ENCODE measurements around the gene SYT13. TPM values are rescaled to one million over a fixed set of nuclear protein-coding genes. Genes with fewer than 3 reads are reported as not detected.

Gene SYT13
- total and polyA plus RNA-seq, 9 donors, result 0.13 to 1.0 (median 0.43) TPM; not detected in 4

DNA sequence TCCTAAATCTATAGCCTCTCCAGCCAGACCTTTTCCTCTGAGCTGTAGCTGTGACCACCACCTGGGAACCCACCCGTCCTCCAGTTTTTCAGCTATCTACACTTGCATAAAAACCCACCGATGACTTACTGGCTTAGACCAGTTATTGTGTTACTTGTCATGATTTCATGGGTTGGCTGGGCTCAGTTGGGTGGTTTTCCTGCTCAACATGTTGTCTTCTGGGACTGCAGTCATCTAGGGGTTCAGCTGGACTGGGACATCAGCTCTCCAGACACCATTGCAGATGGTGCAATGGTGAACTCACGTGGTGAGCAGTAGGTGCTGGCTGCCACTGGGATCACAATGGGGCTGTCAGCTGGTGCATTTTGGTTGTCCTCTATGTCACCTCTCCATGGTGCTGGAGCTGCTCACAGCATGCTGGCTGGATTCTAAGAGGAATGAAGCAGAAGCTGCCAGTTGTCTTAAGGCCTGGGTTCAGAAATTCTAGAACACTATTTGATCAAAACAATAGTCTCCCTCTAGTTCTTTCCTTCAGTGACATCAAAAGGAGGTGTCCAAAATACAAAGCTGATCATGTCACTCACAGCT, 1.3 kb upstream of the SYT13 start:
- Histone ChIP-seq H3K9me3 (peaks cover 0 to 7% of the 10 kb centered on the region in 2 donors), H3K27me3 (no peaks in the 10 kb centered on the region), H3K4me1 (ENCODE audit: insufficient read depth) (peaks cover 2% of the 10 kb centered on the region), H3K36me3 (no peaks in the 10 kb centered on the region), H3K27ac (no peak overlapping the region), H3K4me3 (no peak overlapping the region)
- 63 to 88% (median 65%) methylated on average over 3 of the region's 3 CpGs for WGBS, 3 donors
- no peak for DNase-seq
- TF ChIP-seq CTCF (IDR thresholded peaks at IDR 0.05) (no peak), POLR2A (IDR thresholded peaks at IDR 0.05) (no peak), EP300 (IDR thresholded peaks at IDR 0.05) (no peak)
- intact Hi-C loops (cut with DNase I), result no loop called here

GRCh38 chr11:45285250-45285828, 802 bp downstream of the SYT13 start:
- H3K27me3 ChIP-seq, result no peaks in the 10 kb centered on the region
- no peak overlapping the region for H3K27ac ChIP-seq
- no peak overlapping the region for H3K4me3 ChIP-seq
- 8 to 15% (median 12%) methylated on average over 13 of the region's 13 CpGs for WGBS, 3 donors
- peaks cover 2% of the 10 kb centered on the region for H3K4me1 ChIP-seq (ENCODE audit: insufficient read depth)
- no peaks in the 10 kb centered on the region for H3K36me3 ChIP-seq
- intact Hi-C loops (cut with DNase I), result no loop called here
- peaks cover 0 to 7% of the 10 kb centered on the region in 2 donors for H3K9me3 ChIP-seq
- TF ChIP-seq EP300 (IDR thresholded peaks at IDR 0.05) (no peak), CTCF (IDR thresholded peaks at IDR 0.05) (no peak), POLR2A (IDR thresholded peaks at IDR 0.05) (no peak)
- DNase-seq, result no peak

GRCh38 chr11:45282081-45282480, 4.1 kb downstream of the SYT13 start:
- H3K27me3 ChIP-seq, result no peaks in the 10 kb centered on the region
- no peak overlapping the region for H3K4me3 ChIP-seq
- no peak for TF ChIP-seq EP300 (IDR thresholded peaks at IDR 0.05)
- no peak for TF ChIP-seq POLR2A (IDR thresholded peaks at IDR 0.05)
- no peak for TF ChIP-seq CTCF (IDR thresholded peaks at IDR 0.05)
- no peaks in the 10 kb centered on the region for H3K36me3 ChIP-seq
- no peak for DNase-seq
- 72 to 92% (median 88%) methylated on average over 6 of the region's 6 CpGs for WGBS, 3 donors
- no peak overlapping the region for H3K27ac ChIP-seq
- peaks cover 0 to 1% of the 10 kb centered on the region in 2 donors for H3K9me3 ChIP-seq
- H3K4me1 ChIP-seq (ENCODE audit: insufficient read depth), result peaks cover 2% of the 10 kb centered on the region
- intact Hi-C loops (cut with DNase I), result no loop called here

DNA sequence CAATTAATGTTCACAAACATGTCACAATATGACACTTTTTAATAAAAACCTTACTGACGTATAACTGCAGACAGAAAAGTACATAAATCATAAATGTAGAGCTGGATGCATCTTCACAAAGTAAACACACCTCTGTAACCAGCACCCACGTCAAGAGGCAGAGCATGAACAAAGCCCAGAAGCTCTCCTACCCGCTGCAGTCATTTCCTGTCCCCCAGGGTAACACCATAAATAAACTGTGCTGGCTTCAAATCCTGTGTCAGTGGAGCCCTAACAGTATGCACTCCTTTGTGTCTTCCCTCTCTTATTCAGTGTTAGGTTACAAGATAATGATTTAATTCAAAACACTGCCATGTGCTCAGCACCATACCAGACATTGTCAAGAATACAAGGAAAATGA, 5.7 kb downstream of the SYT13 start:
- intact Hi-C loops (cut with DNase I), result no loop called here
- no peaks in the 10 kb centered on the region for H3K27me3 ChIP-seq
- DNase-seq, result no peak
- WGBS, 3 donors, result 59 to 66% (median 60%) methylated on average over 3 of the region's 3 CpGs
- H3K36me3 ChIP-seq, result no peaks in the 10 kb centered on the region
- no peak overlapping the region for H3K27ac ChIP-seq
- TF ChIP-seq EP300 (IDR thresholded peaks at IDR 0.05) (no peak), CTCF (IDR thresholded peaks at IDR 0.05) (no peak), POLR2A (IDR thresholded peaks at IDR 0.05) (no peak)
- no peaks in the 10 kb centered on the region for H3K4me1 ChIP-seq (ENCODE audit: insufficient read depth)
- H3K9me3 ChIP-seq, result no peaks in the 10 kb centered on the region
- no peak overlapping the region for H3K4me3 ChIP-seq
